ENCODE data around the gene NMNAT1.

DNA sequence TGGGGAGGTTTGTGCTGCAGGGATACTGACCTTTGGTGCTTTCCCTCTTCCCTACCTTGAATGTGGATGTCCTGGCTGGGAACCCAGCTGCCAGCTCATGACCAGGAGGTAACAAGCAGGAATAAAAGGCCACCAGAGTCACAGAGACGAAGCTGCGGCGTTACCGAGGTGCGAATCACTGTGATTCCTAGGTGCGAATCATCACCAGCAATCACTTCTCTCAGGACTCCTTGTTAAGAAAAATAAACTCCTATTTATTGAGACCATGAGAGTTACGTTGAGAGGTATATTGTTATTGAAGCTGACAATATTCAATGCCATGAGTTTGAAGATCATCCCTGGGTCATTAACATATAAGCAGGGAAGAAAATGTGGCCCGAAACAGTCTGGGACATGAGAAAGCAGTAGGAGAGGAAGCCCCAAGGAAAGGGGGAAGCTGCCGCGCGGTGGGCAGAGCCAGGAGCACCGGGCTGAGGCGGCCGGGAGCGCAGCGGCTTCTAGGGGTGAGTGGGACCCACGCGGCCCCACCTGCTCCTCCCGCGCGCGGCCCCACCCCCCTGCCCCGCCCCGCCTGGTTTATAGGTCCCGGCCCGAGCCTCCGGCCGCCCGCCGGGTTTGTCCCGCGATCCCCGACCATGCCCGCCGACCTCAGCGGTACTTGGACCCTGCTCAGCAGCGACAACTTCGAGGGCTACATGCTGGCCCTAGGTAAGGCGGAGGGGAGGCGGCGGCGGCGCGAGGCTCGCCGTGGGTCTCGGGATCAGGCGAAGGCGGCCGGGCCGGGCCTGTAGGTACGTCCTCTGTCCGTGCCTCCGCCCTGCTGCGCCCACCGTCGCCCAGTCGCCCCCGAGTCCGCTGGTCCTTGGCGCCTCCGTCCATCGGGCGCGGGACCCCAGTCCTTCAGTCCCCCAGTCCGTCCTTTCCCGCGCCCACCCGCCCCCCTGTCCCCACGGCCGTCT is 53.6 kb downstream of the NMNAT1 start, which contains the start of gene RBP7:
- TF ChIP-seq, protein P1, sequence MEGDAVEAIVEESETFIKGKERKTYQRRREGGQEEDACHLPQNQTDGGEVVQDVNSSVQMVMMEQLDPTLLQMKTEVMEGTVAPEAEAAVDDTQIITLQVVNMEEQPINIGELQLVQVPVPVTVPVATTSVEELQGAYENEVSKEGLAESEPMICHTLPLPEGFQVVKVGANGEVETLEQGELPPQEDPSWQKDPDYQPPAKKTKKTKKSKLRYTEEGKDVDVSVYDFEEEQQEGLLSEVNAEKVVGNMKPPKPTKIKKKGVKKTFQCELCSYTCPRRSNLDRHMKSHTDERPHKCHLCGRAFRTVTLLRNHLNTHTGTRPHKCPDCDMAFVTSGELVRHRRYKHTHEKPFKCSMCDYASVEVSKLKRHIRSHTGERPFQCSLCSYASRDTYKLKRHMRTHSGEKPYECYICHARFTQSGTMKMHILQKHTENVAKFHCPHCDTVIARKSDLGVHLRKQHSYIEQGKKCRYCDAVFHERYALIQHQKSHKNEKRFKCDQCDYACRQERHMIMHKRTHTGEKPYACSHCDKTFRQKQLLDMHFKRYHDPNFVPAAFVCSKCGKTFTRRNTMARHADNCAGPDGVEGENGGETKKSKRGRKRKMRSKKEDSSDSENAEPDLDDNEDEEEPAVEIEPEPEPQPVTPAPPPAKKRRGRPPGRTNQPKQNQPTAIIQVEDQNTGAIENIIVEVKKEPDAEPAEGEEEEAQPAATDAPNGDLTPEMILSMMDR (IDR thresholded peaks at IDR 0.05), result no peak
- TF ChIP-seq POLR2A (IDR thresholded peaks at IDR 0.05), result no peak

All from vagina (tissue), 2 donors.